KBM-7 (cell line): ENCODE results near the gene DAAM1.

Experiments
- DNase-seq: peaks from one replicate; pipeline ENCODE4 v3.0.0-alpha.2; 2015
- in situ Hi-C: fragments of 300-500 bp; cut with MboI; formaldehyde crosslinking; loops from 2 replicates; pipeline ENCODE4 v1.14.3; 2020; ENCODE audit warnings: low sequenced_read_pairs, low pct_unique_long_range_greater_than_20kb, mixed read lengths

The DAAM1 gene

DNA sequence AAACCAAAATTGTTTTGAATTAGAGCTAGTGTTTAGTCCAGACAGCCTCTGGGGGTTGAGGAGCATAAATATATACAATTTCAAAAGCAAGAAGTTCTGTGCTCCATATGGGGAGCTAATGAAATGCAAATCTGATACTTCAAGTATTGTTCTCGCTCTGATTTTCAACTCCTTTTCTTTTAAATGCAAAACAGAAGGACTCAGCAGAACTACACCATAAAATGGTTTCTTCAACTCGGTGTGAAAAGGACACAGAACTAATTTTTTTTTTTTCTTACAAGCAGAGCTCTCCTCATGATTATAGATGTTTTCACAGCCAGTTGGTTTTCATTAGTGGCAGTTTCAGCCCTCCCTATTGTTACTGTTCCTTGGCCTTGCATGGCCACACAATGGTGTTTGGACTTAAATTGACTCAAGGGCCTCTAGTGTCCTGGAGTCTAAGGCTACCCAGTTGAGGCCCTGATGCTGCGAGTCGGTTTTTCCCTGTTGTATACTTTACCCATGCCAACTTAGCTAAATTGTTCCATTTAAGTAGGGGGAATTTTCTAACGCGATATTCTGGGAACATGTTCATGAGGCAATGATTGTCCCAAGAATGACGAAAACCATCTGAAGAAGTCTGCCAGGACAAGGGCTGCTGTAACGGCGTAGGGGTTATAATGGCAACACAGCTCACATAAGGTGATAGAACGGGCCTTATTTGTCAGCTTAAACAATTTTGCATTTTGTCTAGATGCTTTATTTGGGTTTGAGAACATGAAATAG, 156.4 kb downstream of the DAAM1 start:
- in situ Hi-C loops = no loop called here
- no peak for DNase-seq

- DNase-seq = no peak
- in situ Hi-C loops = no loop called here
These were observed 157.9 kb downstream of the DAAM1 start for GRCh38 chr14:59346329-59346728.

DNA sequence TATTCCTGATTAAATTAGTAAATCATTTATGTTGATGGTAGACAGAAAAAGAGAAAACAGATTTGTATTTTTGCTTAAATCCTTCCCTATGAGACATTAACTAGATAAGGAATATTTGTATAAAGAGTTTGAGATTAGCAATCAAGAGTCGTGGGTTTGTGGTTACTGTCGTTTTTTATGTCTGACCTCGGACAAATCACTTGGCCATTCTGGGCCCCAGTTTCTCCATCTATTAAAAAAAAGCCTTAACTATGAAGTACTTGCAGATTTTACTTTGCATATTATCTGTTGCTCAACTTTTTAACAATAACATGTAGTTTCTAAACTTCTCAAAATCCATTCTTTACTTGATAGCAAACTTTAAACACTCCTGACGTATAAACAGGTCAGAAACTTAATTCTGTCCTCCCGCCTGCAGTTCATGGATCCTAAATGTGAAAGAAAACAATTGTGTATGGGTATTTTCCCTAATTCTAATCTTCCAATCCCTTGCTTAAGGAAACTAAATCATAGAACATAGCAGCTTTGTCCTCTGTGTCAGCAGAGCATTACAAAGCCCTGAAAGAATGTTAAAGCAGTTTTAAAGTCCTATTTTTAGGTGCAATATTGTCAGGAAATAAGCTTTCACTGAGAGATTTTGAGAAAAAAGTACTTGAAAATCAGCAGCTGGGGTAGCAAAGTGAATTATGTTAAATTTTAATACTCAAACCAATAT, 158.5 kb downstream of the DAAM1 start:
- DNase-seq = no peak
- in situ Hi-C loops = no loop called here

DNA sequence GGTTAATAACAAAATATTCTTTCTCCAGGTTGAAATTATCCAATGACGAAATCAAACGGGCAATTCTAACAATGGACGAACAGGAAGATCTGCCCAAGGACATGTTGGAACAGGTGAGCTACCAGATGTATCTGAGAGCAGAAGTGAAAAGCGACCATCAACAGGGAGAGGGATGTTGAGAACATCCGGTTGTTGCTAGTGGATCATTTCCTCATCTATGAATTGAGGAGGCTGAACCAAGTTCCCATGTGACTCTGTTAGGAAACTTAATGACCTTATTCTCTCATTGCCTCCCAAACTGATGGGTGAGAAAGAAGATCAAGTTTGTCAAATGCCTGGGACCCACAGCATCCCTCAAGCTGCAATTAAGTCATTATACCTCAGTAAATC, 159.0 kb downstream of the DAAM1 start:
- DNase-seq = no peak
- in situ Hi-C loops = no loop called here

DNA sequence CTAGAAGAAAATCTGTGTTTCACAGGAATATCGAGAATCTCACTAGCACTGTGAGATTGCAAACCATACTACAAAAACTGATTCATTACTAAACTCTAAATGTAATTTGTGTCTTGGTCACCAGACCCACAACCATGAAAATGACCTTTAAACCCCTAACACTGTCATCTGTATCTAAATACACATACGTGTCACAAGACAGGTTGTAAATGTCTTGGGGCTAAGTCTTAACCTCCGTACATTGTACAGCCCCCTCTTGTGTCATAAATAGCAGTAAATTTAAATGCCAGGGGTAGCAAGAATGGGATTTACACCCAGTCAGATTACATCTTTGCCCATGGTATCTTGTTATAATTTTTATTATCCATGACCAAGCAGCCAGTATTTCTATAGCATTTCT, 159.4 kb downstream of the DAAM1 start:
- in situ Hi-C loops = no loop called here
- DNase-seq = no peak

GRCh38 chr14:59349258-59349701, 160.8 kb downstream of the DAAM1 start:
- DNase-seq = no peak
- in situ Hi-C loops = no loop called here

DNA sequence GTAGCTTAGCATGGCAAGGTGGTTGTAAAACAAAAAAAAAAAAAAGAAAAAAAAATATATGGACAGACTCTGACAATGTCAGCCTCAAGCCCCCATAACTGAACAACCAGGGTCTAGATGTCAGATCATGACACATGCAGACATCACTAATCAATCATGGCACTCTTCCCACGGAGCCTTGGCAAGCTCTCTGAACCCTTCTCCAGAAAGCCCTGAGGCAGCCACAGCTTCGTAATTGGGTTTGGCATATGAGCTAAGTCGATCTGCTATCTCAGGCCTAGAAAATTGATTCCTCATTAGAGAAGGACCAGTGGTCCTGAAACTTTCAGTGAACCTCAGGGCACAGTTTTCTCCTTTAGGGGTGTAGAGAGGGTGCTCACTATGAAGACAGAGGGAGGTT, 164.5 kb downstream of the DAAM1 start:
- in situ Hi-C loops = no loop called here
- no peak for DNase-seq

DNA sequence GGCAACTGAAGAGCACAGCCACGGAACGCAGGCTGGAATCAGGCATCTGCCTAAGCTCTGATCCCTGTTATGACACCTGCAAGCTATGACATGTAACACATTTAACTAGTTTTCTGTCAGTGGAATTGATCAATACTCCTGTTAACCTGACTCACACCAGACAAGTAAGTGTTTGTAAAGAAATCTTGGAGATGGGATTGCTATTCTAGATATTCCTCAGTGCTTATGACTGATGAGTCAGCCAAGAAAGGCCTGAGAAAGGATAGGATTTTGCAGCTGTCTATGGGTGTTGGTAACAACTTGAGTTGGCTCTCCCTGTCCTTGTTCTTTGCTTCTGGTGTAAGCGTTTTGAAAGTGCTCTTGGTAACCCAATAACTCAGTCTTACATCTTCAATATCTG, 166.2 kb downstream of the DAAM1 start:
- in situ Hi-C loops = no loop called here
- no peak for DNase-seq

DNA sequence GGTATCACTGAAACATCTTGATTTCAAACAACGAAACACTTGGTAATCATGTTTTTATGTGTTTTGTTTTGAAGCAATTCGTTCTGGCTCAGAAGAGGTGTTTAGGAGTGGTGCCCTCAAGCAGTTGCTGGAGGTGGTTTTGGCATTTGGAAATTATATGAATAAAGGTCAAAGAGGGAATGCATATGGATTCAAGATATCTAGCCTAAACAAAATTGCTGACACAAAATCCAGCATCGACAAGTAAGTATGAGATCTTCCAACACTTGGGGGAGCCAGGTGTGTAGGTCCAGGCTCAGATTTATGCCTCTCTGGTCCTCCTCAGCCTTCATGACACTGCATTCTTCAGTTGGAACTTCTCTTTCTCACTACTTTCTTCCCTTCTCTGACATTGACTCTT, 166.6 kb downstream of the DAAM1 start:
- in situ Hi-C loops = no loop called here
- DNase-seq = no peak

DNA sequence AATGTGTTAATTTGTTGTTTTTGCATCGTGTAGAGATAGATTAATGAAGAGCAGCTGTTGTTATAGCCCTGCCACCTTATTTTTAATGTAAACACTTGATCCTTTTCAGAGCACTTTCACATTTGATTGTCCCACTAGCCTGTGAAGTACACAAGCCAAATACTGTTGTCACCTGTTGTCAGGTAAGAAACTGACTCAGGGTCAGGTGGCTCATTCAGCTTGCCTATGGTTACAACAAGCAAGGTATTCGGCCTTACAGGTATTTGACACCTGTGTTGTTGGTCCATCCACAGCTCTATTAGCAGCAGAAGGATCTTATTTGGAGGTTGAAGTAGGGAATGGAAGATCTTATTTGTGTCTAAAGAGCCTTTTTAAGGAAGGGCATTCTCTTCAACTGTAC, 167.8 kb downstream of the DAAM1 start:
- in situ Hi-C loops = no loop called here
- DNase-seq = no peak

DNA sequence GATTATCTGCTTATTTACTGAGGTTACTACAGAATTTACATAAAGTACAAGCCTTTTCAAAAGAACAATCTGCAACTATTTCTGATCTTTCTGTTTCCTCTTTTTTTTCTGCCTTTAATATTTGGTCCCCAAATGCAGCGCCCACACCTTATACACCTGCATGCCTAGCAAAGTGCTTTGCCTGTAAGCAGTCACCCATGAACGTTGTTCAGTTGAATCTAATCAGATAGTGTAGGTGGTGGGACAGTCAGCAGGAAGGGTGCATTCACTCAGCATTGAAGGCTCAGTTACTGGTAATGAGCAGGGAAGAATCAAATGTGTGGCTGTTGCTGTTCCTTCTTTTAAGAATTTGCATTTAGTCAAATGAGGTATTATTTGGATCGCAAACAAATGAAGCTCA, 168.3 kb downstream of the DAAM1 start:
- in situ Hi-C loops = no loop called here
- DNase-seq = no peak

DNA sequence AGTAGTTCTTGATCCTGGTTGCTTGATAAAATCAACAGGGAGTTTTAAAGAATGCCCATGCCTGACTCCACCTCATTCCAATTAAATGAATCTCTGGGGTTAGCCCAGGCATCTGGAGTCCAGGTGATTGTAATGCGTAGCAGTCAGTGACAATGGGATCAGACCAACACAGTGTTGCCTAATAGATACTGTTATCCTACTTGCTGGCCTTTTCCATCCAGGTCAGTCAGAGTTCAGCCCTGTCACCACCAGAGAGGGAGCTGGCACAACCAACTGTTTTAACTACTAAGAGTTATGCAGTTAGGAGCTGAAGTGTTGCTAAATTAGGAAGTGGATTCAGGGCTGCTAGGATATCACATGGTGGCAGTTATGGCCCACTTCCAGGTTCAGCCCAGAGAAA, 169.6 kb downstream of the DAAM1 start:
- DNase-seq = no peak
- in situ Hi-C loops = no loop called here

- DNase-seq = no peak
- in situ Hi-C loops = no loop called here
These were observed 170.3 kb downstream of the DAAM1 start for GRCh38 chr14:59358784-59359183.

DNA sequence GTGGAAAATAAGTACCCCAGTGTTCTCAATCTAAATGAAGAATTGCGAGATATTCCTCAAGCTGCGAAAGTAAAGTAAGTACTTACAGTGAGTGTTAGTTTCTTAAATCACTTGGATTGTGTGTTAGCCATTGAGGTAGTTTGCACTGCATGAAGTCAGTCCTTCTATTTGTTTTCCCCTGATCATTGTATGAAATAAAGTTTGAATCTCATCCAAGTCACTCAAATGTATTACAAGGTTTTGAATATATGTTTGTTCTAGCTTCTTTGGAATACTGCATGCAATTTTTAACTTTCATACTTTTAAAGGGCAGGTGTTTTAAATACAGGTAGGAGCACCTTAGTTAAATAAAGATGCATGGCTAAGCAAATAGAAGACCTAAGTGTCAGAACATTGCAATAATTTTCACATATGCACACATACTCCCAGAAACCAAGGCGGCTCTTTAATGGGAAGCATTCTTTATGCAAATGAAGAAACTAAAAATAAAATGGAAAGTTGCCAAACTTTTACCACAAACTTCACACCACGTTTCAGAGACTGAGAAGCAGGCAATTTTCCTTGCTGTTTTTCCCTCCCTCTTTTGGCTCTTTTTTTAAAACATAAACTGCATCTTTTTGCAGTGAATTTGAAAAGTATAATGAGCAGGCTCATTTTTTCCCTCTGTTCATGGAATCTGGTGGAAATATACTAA, 171.1 kb downstream of the DAAM1 start:
- in situ Hi-C loops = no loop called here
- DNase-seq = no peak

DNA sequence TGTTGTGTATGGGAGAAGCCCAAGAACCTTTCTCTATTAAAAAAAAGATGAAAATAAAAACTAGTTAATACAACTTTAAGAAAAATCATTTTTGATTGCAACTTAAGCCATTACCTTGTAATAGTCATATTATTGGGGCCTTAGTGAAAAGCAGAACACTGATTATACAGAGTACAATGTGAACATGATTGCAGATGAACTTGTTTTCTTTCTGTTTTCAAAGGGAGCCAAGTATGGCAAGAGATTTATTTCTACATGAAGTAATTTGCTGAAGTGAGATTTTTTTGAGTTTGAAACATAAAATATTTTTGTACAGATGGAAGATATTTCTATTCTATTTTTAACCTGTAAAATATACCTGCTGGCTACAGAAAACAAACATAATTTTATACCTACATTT, 171.8 kb downstream of the DAAM1 start:
- in situ Hi-C loops = no loop called here
- no peak for DNase-seq

DNA sequence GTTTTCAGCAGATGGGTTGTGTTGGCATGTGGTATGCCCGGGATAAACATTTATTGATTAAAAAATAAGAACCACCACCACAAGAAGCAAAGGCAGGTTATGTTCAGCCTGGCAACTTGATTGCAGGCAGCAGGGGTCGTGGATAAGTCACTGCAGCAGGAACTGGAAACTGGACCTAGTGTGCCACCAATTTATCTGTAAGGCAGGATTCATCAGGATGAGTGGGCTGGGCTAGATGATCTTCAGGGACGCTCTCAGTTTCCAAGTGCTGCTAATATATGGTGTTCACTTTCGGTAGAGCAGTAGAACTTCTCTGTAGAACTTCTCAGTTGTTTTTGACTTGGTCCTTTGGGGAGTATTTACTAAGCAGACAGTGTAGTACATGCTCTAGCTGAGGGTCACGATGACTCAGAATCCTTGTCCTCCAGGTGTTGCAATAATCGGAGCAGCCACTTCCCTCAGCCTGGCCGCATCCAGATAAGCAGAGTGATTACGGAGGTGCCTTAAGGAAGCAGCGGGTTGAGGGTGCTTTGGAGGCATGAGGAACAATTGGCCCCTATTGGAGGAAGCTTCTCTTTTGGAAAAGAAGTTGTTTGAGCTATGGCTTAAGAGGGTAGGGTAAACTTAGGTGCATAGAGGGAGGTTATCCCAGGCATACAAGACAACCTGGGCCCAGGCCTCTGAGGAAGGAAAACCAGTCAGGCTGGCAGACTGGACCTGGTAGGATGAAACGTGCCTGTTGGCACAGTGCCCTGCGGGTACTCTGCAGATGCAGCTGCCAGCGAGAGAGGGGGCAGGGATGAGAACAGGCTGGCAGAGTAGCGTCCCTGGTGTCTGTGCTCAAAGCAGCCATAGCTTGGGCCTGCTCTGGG, 172.7 kb downstream of the DAAM1 start:
- in situ Hi-C loops = no loop called here
- peak; percentile 50 for DNase-seq

GRCh38 chr14:59362513-59362912, 174.0 kb downstream of the DAAM1 start:
- in situ Hi-C loops = no loop called here

GRCh38 chr14:59363531-59364226, 175.2 kb downstream of the DAAM1 start:
- in situ Hi-C loops = no loop called here
- no peak for DNase-seq

More at GRCh38 chr14:59362513-59362912, 174.0 kb downstream of the DAAM1 start:
- DNase-seq = no peak
